ENCODE results near the gene TMPO.
"Not testable (repeated sequence)": the region's sequence is repeated elsewhere in the genome, so short reads cannot be mapped to it uniquely, and the experiment has no call there.

Gene TMPO

GRCh38 chr12:98579835-98580234 lies 64.4 kb downstream of the TMPO start:
- DNase-seq, result no peak

GRCh38 chr12:98580695-98581094 lies 65.3 kb downstream of the TMPO start:
- DNase-seq, result no peak

- no peak for DNase-seq
These were observed 65.7 kb downstream of the TMPO start for GRCh38 chr12:98581101-98581500.

- no peak for DNase-seq
These were observed 66.7 kb downstream of the TMPO start for GRCh38 chr12:98582093-98582492.

- DNase-seq, result no peak
These were observed 71.7 kb downstream of the TMPO start for GRCh38 chr12:98587084-98587483.

GRCh38 chr12:98591209-98591608 lies 75.8 kb downstream of the TMPO start:
- peak in 2 of 4 experiments; percentile 30 to 41 for DNase-seq

DNA sequence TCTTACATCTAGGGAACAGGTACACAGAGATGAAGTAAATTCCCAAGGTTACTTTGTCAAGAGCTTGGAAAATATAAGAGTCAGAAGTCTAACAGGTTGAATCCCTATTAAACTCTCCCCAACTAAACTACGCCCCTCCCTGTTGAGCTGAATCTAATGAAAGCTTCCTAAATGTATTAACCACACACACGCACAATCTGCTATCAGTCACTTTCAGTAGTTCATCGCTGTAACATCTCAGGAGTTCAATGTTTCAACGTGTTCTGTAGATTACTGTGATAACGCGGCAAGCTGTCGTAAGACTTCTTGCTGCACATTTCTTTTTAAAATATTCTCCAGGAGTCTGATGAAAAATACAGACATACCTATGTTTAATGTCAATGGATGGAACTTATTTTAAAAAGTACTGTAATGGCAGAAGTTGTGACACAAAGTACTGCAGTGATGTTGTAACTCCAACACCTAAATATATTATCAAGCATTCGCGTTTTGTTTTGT lies 77.5 kb downstream of the TMPO start:
- DNase-seq, result peak in 2 of 4 experiments; percentile 6 to 20

- peak; percentile 99 for DNase-seq
These were observed 78.1 kb downstream of the TMPO start, which contains the start of gene SLC25A3 for GRCh38 chr12:98593351-98594049. Gene SLC25A3, plus strand, starts transcription at chr12:98593686. Its CDS starts 293 bp downstream, at chr12:98593979.

- peak; percentile 61 to 76 (median 75) for DNase-seq
These were observed 78.9 kb downstream of the TMPO start for GRCh38 chr12:98594050-98594835.

DNA sequence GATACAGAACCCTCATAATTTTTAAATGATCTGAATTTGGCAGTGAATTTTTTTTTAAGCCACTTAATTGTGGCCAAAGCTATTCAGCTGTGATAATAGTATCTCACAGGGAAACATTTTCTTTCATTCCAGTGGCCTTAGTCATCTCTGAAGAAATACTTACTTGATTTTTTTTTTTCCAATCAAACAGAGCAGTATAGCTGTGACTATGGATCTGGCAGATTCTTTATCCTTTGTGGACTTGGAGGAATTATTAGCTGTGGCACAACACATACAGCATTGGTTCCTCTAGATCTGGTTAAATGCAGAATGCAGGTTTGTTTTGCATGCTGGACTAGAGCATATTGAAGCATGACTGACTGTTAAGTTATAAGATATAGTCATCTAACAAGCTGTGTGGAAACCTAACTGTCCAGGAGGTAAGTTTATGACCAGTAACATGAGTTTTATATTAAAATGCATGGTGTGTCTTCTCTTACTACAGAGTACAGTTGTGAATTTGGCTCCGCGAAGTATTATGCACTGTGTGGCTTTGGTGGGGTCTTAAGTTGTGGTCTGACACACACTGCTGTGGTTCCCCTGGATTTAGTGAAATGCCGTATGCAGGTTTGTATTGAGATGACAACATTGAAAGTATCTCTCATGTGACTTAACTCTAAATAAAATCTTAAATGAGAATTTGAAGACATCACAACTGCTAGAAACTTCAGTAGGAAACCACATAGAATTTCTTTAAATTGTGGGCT lies 80.0 kb downstream of the TMPO start:
- DNase-seq, result no peak

DNA sequence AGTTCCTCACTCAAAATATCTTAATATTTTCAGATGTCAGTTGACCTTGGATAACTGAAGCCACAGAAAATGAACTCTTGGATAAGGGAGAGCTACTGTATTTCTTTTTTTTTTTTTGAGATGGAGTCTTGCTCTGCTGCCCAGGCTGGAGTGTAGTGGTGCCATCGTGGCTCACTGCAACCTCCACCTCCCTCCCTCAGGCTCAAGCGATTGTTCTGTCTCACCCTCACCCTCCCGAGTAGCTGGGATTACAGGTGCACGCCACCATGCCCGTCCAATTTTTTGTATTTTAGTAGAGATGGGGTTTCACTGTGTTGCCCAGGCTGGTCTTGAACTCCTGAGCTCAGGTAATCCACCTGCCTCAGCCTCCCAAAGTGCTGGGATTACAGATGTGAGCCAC lies 81.9 kb downstream of the TMPO start:
- DNase-seq, result not testable (repeated sequence)

Measured in suppressor macrophage (primary cell).